GM19035 (cell line): ENCODE measurements around the gene SDK1.

Experiments
- ATAC-seq: cut with Tn5 transposase; IDR thresholded peaks from one replicate; pipeline ENCODE4 v1.9.1; 2021; ENCODE audit not compliant: unreplicated experiment

SDK1 gene

DNA sequence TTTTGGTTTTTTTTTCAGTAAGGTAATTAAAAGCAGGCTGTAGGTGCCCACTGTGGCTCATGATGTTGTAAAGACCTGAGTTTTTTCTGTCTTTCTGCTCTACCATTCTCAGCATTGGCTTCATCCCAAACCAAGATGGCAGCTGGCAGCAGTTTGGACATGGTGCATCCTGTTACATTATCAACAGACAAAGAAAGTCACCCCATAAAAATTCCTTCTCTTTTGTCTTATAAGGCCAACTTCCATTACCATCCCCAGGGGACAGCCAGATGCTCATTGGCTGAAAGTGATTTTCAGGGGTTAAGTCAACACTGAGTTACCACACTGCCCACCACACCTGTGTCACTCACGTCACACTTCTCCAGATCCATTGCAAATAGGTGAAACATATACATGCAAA is 558.4 kb downstream of the SDK1 start:
- ATAC-seq = no peak

- no peak for ATAC-seq
Measured at GRCh38 chr7:3860932-3861331, 559.9 kb downstream of the SDK1 start.

DNA sequence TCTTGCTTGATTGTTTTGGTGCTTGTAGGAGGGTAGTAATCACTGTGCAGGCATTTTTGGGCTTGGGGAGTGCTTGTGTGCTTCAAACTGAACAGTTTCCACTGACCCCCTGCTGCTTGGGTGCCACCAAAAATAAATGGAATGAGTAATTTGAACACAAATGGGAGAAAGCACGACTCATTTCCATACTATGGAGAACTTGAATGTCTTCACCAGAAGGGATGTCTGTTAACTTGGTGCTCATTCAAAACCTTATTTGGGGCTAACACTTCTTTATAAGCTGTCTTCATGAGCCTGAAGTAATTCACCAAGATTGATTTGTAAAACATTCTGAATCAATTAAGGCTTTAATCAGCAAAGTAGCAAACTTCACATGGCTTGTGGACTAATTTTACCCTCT is 560.3 kb downstream of the SDK1 start:
- ATAC-seq = no peak

- no peak for ATAC-seq
Measured at GRCh38 chr7:3861941-3862340, 560.9 kb downstream of the SDK1 start.

- ATAC-seq = no peak
Measured at GRCh38 chr7:3862774-3863173, 561.7 kb downstream of the SDK1 start.

GRCh38 chr7:3866277-3866676 is 565.2 kb downstream of the SDK1 start:
- no peak for ATAC-seq

GRCh38 chr7:3867863-3868262 is 566.8 kb downstream of the SDK1 start:
- ATAC-seq = no peak

- no peak for ATAC-seq
Measured at GRCh38 chr7:3879355-3880075, 578.5 kb downstream of the SDK1 start.

GRCh38 chr7:3880228-3880987 is 579.4 kb downstream of the SDK1 start:
- no peak for ATAC-seq

- no peak for ATAC-seq
Measured at GRCh38 chr7:3882782-3883181, 581.7 kb downstream of the SDK1 start.

DNA sequence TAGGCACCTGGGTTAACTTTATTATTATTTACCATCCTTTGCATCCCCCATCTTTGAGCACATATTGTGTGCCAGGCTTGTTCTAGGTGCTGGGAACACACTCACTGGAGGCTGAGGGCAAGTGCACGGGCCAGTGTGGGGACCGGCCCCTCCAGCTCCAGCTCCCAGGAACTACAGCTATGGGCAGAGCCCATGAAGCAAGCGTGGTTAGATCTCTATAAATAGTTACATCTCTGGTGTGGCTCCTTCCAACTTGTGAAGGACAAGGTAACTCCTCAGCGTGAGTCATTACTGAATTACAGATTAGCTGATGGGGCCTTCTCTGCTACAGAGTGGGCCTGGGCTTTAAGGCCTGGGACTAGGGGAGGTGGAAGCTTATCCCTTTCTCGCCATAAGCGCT is 583.5 kb downstream of the SDK1 start:
- no peak for ATAC-seq

DNA sequence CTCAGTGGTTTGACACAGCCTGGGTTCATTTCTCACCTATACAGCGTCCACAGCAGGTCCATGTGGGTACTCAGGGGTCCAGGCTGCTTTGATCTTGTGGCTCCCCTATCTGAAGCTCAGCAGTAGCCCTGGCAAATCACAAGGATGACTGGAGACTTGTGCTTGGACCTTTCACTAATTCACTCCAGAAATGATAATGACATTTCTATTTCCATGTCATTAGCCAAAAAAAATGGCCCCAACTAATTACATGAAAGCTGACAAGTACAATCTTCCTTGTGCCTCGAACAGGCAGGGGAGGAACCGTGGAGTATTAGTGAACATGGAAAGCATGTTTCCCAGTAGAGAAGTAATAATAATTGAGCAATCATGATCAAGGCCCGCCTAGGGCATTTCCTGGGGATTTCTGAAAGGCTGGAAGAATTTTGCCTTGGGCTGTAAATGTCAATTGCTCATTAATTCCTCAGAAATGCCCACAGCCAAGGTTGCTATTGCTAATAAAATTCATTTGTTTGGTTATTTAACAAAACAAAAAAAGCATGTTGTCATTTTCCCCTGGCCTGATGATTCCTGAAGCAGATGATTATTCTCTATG is 586.1 kb downstream of the SDK1 start:
- ATAC-seq = no peak

DNA sequence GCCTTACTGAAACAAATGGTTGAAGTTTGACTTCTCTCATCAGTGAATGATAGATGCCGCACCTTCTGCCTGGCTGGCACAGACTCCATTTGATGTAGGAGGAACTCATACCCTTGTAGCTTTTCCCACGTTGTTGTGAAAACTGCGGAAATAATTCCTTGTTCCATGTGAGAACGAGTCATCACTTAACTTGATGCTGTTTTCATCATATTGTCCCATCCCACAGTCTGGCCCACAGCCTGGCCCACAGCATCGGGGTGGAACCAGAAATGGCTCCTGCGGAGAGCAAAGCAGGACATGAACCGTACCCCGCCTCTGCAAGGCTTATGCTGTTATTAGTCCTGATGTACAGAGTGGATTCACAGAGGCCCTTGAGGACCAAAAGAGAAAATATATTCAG is 587.0 kb downstream of the SDK1 start:
- no peak for ATAC-seq

GRCh38 chr7:3892157-3892556 is 591.1 kb downstream of the SDK1 start:
- ATAC-seq = no peak

DNA sequence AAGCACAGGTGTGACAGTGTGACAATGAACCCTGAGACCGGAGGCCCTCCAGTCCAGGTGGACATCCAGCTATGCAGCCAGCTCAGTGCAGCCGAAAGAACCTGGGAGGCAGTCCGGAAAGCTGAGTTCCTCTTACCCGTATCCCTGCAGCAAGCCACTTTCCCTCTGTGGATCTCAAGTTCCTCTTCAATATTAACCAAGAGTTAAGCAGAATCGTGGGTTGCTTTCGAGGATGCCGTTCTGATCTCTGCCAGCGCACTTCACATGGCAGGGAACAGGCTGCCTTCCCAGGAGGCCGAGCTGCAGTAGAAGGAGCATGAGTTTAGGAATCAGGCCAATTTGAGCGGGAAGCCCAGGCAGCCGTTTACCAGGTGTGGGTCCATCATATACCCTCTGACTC is 591.6 kb downstream of the SDK1 start:
- ATAC-seq = no peak

- no peak for ATAC-seq
Measured at GRCh38 chr7:3893151-3893788, 592.2 kb downstream of the SDK1 start.

- ATAC-seq = no peak
Measured at GRCh38 chr7:3893789-3894153, 592.7 kb downstream of the SDK1 start.

DNA sequence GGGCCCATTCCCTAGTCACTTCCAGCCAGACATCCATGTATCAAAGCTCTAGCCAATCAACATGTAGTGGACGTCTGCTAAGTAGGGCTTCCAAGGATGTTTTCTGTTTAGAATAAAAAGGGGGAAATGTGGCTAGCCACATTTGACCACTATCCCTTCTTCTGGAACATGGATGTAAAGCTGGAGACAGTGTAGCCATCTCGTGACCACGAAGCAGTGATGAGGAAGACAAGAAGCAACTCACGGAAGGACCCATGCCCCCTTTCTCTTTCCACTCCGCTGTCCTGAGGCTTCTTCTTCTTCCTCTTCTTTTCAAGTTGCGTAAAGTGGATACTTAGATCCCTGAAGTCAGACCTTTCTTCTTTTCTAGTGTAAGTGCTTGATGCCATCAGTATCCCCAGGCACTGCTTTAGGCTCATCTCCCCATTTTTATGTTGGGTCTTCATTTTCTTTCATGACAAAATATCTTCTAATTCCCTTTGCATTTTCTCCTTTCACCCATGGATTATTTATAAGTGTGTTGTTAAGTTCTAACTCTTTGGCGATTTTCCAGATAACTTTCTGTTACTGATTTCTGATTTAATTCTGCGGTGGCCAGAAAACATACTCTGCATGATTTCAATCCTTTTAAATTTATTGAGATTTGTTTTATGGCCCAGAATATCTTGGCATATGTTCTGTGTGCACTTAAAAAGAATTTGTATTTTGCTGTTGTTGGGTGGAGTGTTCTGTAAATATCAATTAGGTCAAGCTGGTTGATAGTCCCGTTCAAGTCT is 594.5 kb downstream of the SDK1 start:
- no peak for ATAC-seq

DNA sequence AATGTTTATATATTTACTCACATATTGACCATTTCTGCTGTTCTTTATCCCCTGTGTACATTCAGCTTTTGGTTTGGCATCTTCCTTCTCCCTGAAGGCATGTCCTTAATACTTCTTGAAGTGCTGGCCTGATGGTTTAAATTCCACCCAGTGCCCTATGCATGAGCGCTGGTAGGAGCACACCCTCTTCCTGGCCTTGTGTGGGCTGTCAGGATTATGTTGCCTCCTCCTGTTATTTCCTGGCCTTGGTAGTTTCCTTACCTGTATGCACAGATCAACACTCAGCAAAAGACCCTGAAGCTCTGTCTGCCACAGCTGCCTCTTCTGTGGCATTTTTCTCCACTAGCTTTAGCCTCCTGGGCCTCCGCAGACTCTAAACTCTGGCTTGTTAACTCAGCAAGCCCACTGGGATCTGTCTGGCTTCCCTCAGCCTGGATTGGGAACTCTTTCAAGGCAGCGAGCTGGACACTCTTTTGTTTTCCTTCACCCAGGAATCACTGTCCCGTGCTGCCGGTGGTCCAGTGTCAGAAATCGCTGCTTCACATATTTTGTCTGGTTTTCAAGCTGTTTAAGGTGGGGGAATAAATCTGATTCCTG is 595.2 kb downstream of the SDK1 start:
- ATAC-seq = no peak

GRCh38 chr7:3897430-3898372 is 596.6 kb downstream of the SDK1 start:
- ATAC-seq = no peak
